Neuron (in vitro differentiated cells): ENCODE measurements around the gene ETV6.

Source experiments
- H2AFZ ChIP-seq: one replicate; pipeline ENCODE4 v1.6.1; 2013; ENCODE audit warnings: low read depth, mild to moderate bottlenecking, inconsistent platforms, low read length, moderate library complexity
- H3K27me3 ChIP-seq: one replicate; pipeline ENCODE4 v1.6.1; 2013; ENCODE audit warnings: low read length; ENCODE audit not compliant: insufficient read depth
- H3K36me3 ChIP-seq: one replicate; pipeline ENCODE4 v1.6.1; 2013; ENCODE audit warnings: low read length; ENCODE audit not compliant: insufficient read depth
- H3K4me1 ChIP-seq: one replicate; pipeline ENCODE4 v1.6.1; 2013; ENCODE audit warnings: low read length; ENCODE audit not compliant: insufficient read depth
- H3K4me3 ChIP-seq: 2 replicates; pipeline ENCODE4 v1.5.1; 2013; ENCODE audit warnings: mild to moderate bottlenecking, low read length, moderate library complexity
- H3K9me3 ChIP-seq: one replicate; pipeline ENCODE4 v1.6.1; 2013; ENCODE audit warnings: low read length

Gene ETV6

GRCh38 chr12:11722071-11722470 lies 72.6 kb downstream of the ETV6 start:
- H3K4me1 ChIP-seq, result peaks cover 7% of the 10 kb centered on the region
- H3K4me3 ChIP-seq, result no peak overlapping the region
- H3K36me3 ChIP-seq, result no peaks in the 10 kb centered on the region
- H3K9me3 ChIP-seq, result no peaks in the 10 kb centered on the region
- no peaks in the 10 kb centered on the region for H3K27me3 ChIP-seq
- H2AFZ ChIP-seq, result no peak overlapping the region

DNA sequence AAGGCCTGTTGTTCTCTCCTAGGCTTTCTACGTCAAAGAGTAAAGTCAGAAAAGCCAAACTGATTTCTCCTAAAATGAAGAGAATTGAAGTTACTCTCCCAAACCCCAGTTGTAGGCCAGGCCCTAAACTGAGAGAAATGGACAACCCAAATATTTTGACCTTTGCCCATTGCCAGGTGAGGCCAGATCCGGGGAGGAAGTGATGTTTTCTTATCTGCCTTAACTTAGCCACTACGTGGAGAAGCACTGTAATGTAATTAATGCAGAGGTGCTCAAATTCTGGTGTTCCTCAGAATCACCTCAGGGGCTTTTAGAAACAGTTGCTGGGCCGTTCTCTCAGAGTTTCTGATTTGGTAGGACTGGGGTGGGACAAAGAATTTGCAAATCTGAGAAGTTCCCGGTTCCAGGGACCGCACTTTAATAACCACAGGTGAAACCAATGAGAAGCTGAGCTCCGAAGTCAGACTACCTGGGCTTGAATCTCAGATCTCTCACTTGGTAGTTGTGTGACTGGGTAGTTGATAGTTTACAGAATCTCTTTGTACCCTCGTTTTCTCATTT lies 73.2 kb downstream of the ETV6 start:
- Histone ChIP-seq H3K36me3 (no peaks in the 10 kb centered on the region), H3K4me3 (no peak overlapping the region), H3K4me1 (peaks cover 2% of the 10 kb centered on the region), H3K27me3 (no peaks in the 10 kb centered on the region), H2AFZ (no peak overlapping the region), H3K9me3 (no peaks in the 10 kb centered on the region)

DNA sequence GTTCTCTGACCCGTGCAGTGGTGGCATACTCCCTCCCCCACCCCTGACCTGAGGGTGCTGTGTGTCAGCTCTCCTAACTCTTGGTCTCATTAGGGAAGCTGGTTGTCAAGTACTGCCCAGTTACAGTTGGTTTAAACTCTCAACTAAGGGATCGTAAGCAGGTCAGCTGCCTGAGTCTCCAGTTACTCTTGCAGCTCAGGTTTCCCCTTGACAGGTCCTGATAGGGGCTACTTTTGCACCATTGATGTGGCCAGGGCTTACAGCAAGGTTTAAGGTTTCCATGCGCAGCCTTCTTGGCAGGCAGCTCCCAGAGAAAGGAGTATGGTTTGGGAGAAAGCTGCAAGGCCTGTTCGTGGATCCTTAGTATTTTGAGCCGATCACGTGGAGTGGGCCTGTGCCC lies 74.5 kb downstream of the ETV6 start:
- no peaks in the 10 kb centered on the region for H3K36me3 ChIP-seq
- no peaks in the 10 kb centered on the region for H3K9me3 ChIP-seq
- no peak overlapping the region for H3K4me3 ChIP-seq
- no peaks in the 10 kb centered on the region for H3K27me3 ChIP-seq
- H3K4me1 ChIP-seq, result no peaks in the 10 kb centered on the region
- H2AFZ ChIP-seq, result no peak overlapping the region

DNA sequence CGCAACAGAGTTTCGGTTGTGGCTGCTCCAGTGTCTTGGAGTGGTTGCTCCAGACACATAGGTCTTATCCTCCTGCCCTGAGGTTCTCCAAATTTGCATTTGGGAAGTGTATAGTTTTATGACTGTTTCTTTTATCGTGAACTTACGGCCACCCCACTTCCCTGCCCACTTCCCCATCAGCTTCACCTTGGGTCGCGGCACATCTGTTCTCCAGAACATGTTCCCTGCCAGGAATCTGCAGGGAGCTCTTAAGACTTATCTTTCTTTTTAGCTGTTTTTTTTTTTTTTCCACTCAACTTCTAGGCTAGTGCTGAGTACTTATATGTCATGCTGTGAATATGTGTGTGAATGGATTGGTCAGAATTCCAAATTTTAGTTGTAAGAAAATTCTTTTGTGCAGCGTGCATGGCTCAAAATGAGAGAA lies 75.4 kb downstream of the ETV6 start:
- Histone ChIP-seq H3K4me1 (no peaks in the 10 kb centered on the region), H3K36me3 (no peaks in the 10 kb centered on the region), H2AFZ (no peak overlapping the region), H3K9me3 (no peaks in the 10 kb centered on the region), H3K27me3 (no peaks in the 10 kb centered on the region), H3K4me3 (no peak overlapping the region)

DNA sequence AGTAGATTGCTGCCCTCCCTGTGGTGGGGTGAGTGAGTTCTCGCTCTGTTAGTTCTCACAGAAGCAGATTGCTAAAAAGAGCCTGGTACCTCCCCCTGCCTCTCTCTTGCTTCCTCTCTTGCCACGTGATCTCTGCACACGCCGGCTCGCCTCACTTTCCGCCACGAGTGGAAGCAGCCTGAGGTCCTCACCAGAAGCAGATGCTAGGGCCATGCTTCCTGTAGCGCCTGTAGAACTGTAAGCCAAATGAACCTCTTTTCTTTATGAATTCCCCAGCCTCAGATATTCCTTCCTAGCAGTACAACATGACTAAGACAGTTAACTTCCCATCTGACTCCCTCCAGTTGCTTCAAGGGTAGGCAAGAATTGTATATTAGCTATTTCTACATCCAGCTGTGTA lies 76.2 kb downstream of the ETV6 start:
- Histone ChIP-seq H3K36me3 (no peaks in the 10 kb centered on the region), H2AFZ (no peak overlapping the region), H3K27me3 (no peaks in the 10 kb centered on the region), H3K4me1 (no peaks in the 10 kb centered on the region), H3K4me3 (no peak overlapping the region), H3K9me3 (no peaks in the 10 kb centered on the region)

- Histone ChIP-seq H3K9me3 (no peaks in the 10 kb centered on the region), H3K4me3 (no peak overlapping the region), H3K27me3 (no peaks in the 10 kb centered on the region), H3K4me1 (no peaks in the 10 kb centered on the region), H2AFZ (no peak overlapping the region), H3K36me3 (no peaks in the 10 kb centered on the region)
These were observed 77.2 kb downstream of the ETV6 start for GRCh38 chr12:11726659-11727058.

- H3K9me3 ChIP-seq, result no peaks in the 10 kb centered on the region
- no peaks in the 10 kb centered on the region for H3K4me1 ChIP-seq
- no peak overlapping the region for H3K4me3 ChIP-seq
- no peaks in the 10 kb centered on the region for H3K36me3 ChIP-seq
- no peak overlapping the region for H2AFZ ChIP-seq
- H3K27me3 ChIP-seq, result no peaks in the 10 kb centered on the region
These were observed 77.7 kb downstream of the ETV6 start for GRCh38 chr12:11727133-11727664.

- no peak overlapping the region for H2AFZ ChIP-seq
- no peaks in the 10 kb centered on the region for H3K9me3 ChIP-seq
- no peaks in the 10 kb centered on the region for H3K36me3 ChIP-seq
- no peaks in the 10 kb centered on the region for H3K27me3 ChIP-seq
- H3K4me3 ChIP-seq, result no peak overlapping the region
- no peaks in the 10 kb centered on the region for H3K4me1 ChIP-seq
These were observed 78.8 kb downstream of the ETV6 start for GRCh38 chr12:11728154-11728755.

DNA sequence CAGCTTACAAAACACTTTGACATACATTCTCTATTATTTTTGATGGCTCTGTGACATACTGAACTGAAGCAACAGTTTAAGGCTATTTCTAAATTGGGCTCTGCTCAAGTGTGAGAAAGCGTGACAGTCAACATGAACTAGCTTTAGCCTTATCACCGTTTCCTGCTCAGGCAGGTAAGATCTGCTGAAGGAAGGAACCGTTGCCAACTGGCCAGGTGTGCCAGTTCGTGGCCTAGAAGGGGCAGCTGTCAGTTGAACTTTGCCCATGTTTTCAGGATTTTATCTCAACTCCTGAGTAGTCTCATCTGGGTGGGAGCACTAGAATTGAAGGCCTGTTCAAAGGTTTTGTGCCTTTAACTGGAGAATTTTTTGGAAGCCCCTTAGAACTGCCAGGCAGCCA lies 79.5 kb downstream of the ETV6 start:
- Histone ChIP-seq H3K4me1 (no peaks in the 10 kb centered on the region), H3K27me3 (no peaks in the 10 kb centered on the region), H3K9me3 (no peaks in the 10 kb centered on the region), H3K36me3 (no peaks in the 10 kb centered on the region), H2AFZ (no peak overlapping the region), H3K4me3 (no peak overlapping the region)

DNA sequence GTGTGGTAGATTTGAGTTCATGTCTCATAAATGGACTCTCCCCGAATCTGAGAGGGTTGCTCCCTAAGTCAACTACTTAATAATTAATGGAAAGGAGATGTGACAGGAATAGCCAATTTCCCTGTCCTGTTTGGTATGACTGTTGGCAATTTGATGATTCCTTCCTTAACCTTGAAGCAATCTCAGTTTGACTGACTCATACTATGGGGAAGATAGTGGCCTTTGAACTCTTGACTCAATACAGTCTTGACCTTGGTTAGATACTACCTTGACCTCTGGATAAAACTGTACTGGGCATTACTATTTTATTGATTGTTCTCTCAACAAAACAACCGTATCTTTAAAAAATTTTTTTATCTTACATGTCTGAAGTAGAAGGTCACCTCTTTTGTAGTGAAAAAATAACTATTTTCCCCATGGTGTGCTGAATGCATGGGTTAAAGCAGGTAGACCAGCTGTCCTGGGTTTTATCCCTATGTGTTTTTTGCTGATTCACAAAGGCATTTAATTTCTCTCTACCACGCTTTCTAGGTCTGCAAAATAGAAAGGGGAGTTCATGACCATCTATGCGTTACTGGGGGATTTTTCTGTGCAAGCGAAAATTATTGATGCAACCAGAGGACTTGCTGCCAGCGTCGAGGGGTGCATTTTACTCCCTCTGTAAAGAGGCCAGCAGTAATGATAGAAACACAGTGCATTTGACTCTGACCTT lies 80.1 kb downstream of the ETV6 start:
- no peak overlapping the region for H3K4me3 ChIP-seq
- no peaks in the 10 kb centered on the region for H3K4me1 ChIP-seq
- H3K27me3 ChIP-seq, result no peaks in the 10 kb centered on the region
- no peak overlapping the region for H2AFZ ChIP-seq
- H3K9me3 ChIP-seq, result no peaks in the 10 kb centered on the region
- H3K36me3 ChIP-seq, result no peaks in the 10 kb centered on the region

GRCh38 chr12:11730299-11731041 lies 81.0 kb downstream of the ETV6 start:
- no peaks in the 10 kb centered on the region for H3K9me3 ChIP-seq
- H3K36me3 ChIP-seq, result no peaks in the 10 kb centered on the region
- no peaks in the 10 kb centered on the region for H3K27me3 ChIP-seq
- H3K4me3 ChIP-seq, result no peak overlapping the region
- H3K4me1 ChIP-seq, result no peaks in the 10 kb centered on the region
- no peak overlapping the region for H2AFZ ChIP-seq

GRCh38 chr12:11731042-11731357 lies 81.5 kb downstream of the ETV6 start:
- no peak overlapping the region for H3K4me3 ChIP-seq
- no peaks in the 10 kb centered on the region for H3K36me3 ChIP-seq
- no peaks in the 10 kb centered on the region for H3K9me3 ChIP-seq
- no peak overlapping the region for H2AFZ ChIP-seq
- H3K4me1 ChIP-seq, result no peaks in the 10 kb centered on the region
- no peaks in the 10 kb centered on the region for H3K27me3 ChIP-seq

- no peak overlapping the region for H2AFZ ChIP-seq
These were observed 82.0 kb downstream of the ETV6 start for GRCh38 chr12:11731455-11731854.

More at GRCh38 chr12:11731455-11731854, 82.0 kb downstream of the ETV6 start:
- no peaks in the 10 kb centered on the region for H3K4me1 ChIP-seq
- H3K9me3 ChIP-seq, result no peaks in the 10 kb centered on the region
- H3K36me3 ChIP-seq, result no peaks in the 10 kb centered on the region
- no peaks in the 10 kb centered on the region for H3K27me3 ChIP-seq
- H3K4me3 ChIP-seq, result no peak overlapping the region
